Loucy (cell line): ENCODE results near the gene EEIG2.

Experiments
- EZH2phosphoT487 ChIP-seq: fragments of 200-600 bp; IDR thresholded peaks from 2 replicates; pipeline ENCODE4 v1.6.1; 2018; ENCODE audit warnings: antibody characterized with exemption, mild to moderate bottlenecking, moderate library complexity, borderline replicate concordance
- TF ChIP-seq, protein P1 (sequence below): fragments of 200-600 bp; sonication (generic); conservative IDR thresholded peaks from 2 replicates; pipeline ENCODE4 v1.5.1; 2014; ENCODE audit warnings: mild to moderate bottlenecking, antibody characterized with exemption, low read length

DNA sequence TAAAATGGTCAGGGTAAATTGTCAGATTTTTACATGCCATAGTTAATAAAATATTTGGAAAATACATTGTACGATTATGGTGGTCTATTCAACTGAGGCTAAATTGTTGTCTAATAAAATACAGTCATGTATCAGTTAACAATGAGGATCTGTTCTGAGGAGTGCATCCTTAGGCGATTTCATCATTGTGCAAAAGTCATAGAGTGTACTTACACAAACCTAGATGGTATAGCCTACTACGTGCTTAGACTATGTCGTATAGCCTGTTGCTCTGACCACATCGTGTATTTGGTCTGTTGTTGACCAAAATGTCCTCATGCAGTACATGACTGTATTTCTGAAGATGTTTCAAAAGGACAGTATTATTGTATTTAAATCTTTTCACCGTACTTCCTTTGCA, 5.2 kb downstream of the EEIG2 start:
- TF ChIP-seq, protein P1, sequence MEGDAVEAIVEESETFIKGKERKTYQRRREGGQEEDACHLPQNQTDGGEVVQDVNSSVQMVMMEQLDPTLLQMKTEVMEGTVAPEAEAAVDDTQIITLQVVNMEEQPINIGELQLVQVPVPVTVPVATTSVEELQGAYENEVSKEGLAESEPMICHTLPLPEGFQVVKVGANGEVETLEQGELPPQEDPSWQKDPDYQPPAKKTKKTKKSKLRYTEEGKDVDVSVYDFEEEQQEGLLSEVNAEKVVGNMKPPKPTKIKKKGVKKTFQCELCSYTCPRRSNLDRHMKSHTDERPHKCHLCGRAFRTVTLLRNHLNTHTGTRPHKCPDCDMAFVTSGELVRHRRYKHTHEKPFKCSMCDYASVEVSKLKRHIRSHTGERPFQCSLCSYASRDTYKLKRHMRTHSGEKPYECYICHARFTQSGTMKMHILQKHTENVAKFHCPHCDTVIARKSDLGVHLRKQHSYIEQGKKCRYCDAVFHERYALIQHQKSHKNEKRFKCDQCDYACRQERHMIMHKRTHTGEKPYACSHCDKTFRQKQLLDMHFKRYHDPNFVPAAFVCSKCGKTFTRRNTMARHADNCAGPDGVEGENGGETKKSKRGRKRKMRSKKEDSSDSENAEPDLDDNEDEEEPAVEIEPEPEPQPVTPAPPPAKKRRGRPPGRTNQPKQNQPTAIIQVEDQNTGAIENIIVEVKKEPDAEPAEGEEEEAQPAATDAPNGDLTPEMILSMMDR, result no peak
- no peak for TF ChIP-seq EZH2phosphoT487
